HG03469 (cell line): ENCODE results near the gene SNTG2.

ENCODE experiments used
- ATAC-seq: cut with Tn5 transposase; IDR thresholded peaks from one replicate; pipeline ENCODE4 v1.9.1; 2021; ENCODE audit warnings: mild to moderate bottlenecking, moderate library complexity, moderate number of reproducible peaks; ENCODE audit not compliant: unreplicated experiment

SNTG2 gene

GRCh38 chr2:926259-926793, 24.3 kb upstream of the SNTG2 start:
- no peak for ATAC-seq

- ATAC-seq = no peak
These were observed 23.8 kb upstream of the SNTG2 start for GRCh38 chr2:926896-927295.

- no peak for ATAC-seq
These were observed 21.5 kb upstream of the SNTG2 start for GRCh38 chr2:929011-929735.

- no peak for ATAC-seq
These were observed 20.7 kb upstream of the SNTG2 start for GRCh38 chr2:929925-930324.

GRCh38 chr2:930935-931334, 19.7 kb upstream of the SNTG2 start:
- ATAC-seq = no peak

GRCh38 chr2:932320-933115, 18.1 kb upstream of the SNTG2 start:
- ATAC-seq = no peak

GRCh38 chr2:933734-934295, 16.8 kb upstream of the SNTG2 start:
- no peak for ATAC-seq

- ATAC-seq = no peak
These were observed 13.1 kb upstream of the SNTG2 start for GRCh38 chr2:937530-937929.

GRCh38 chr2:938181-939005, 12.3 kb upstream of the SNTG2 start:
- no peak for ATAC-seq

- no peak for ATAC-seq
These were observed 10.6 kb upstream of the SNTG2 start for GRCh38 chr2:939936-940601.

- no peak for ATAC-seq
These were observed 8.8 kb upstream of the SNTG2 start for GRCh38 chr2:941871-942270.

GRCh38 chr2:942775-943460, 7.7 kb upstream of the SNTG2 start:
- ATAC-seq = no peak

- ATAC-seq = no peak
These were observed 7.2 kb upstream of the SNTG2 start for GRCh38 chr2:943461-943797.

- ATAC-seq = no peak
These were observed 6.8 kb upstream of the SNTG2 start for GRCh38 chr2:943821-944220.

GRCh38 chr2:944693-945092, 6.0 kb upstream of the SNTG2 start:
- ATAC-seq = no peak

GRCh38 chr2:945104-945503, 5.5 kb upstream of the SNTG2 start:
- no peak for ATAC-seq

GRCh38 chr2:946073-946948, 4.3 kb upstream of the SNTG2 start:
- ATAC-seq = peak; percentile 49

GRCh38 chr2:949384-950079, 1.1 kb upstream of the SNTG2 start:
- no peak for ATAC-seq
